Liver (tissue), 3 donors: Measurements from ENCODE around the gene ZFP64.

Experiments
- FOXA1 ChIP-seq: IDR thresholded peaks from 2 replicates; pipeline ENCODE4 v1.6.1; 2016; ENCODE audit warnings: antibody characterized with exemption
- GABPA ChIP-seq, 2 donors: IDR thresholded peaks in 1 of 2; conservative IDR thresholded peaks in 1 of 2; 2 replicates each; pipeline ENCODE4 v1.6.1; 2016; ENCODE audit warnings: antibody characterized with exemption in 2 of 2, mild to moderate bottlenecking in 1 of 2, moderate library complexity in 1 of 2
- HNF4A ChIP-seq, 2 donors: conservative IDR thresholded peaks; 2 replicates each; pipeline ENCODE4 v1.6.1; 2016; ENCODE audit warnings: antibody characterized with exemption in 2 of 2, mild to moderate bottlenecking in 2 of 2
- JUND ChIP-seq, 2 donors: IDR thresholded peaks; 2 replicates each; pipeline ENCODE4 v1.6.1; 2016; ENCODE audit warnings: antibody characterized with exemption in 2 of 2
- NR2F2 ChIP-seq: IDR thresholded peaks from 2 replicates; pipeline ENCODE4 v1.6.1; 2016; ENCODE audit warnings: antibody characterized with exemption
- RAD21 ChIP-seq, 2 donors: IDR thresholded peaks; 2 replicates each; pipeline ENCODE4 v1.6.1; 2016; ENCODE audit warnings: antibody characterized with exemption in 2 of 2, mild to moderate bottlenecking in 2 of 2
- SP1 ChIP-seq: IDR thresholded peaks from 2 replicates; pipeline ENCODE4 v1.6.1; 2018; ENCODE audit warnings: antibody characterized with exemption, mild to moderate bottlenecking
- TAF1 ChIP-seq: conservative IDR thresholded peaks from 2 replicates; pipeline ENCODE4 v1.6.1; 2016; ENCODE audit warnings: antibody characterized with exemption, mild to moderate bottlenecking
- YY1 ChIP-seq: IDR thresholded peaks from 2 replicates; pipeline ENCODE4 v1.6.1; 2016; ENCODE audit warnings: antibody characterized with exemption, mild to moderate bottlenecking
- ZBTB33 ChIP-seq: IDR thresholded peaks from 2 replicates; pipeline ENCODE4 v1.6.1; 2016; ENCODE audit warnings: antibody characterized with exemption
- TF ChIP-seq, protein P1 (sequence below): IDR thresholded peaks from 2 replicates; pipeline ENCODE4 v1.6.1; 2016; ENCODE audit warnings: antibody characterized with exemption, mild to moderate bottlenecking
- TF ChIP-seq, protein P2 (sequence below): fragments of 150-350 bp; IDR thresholded peaks from 2 replicates; pipeline ENCODE4 v1.5.1; 2017; ENCODE audit warnings: improper control_type of control experiment, low read depth, low read length; ENCODE audit not compliant: missing input control
- TF ChIP-seq, protein P3 (sequence below): IDR thresholded peaks from 2 replicates; pipeline ENCODE4 v1.6.1; 2016; ENCODE audit warnings: antibody characterized with exemption
- donor health status: healthy.
- donor health status: healthy.

GRCh38 chr20:52217689-52218395 is 26.3 kb upstream of the ZFP64 start:
- TF ChIP-seq SP1, result no peak
- TF ChIP-seq, protein P1, sequence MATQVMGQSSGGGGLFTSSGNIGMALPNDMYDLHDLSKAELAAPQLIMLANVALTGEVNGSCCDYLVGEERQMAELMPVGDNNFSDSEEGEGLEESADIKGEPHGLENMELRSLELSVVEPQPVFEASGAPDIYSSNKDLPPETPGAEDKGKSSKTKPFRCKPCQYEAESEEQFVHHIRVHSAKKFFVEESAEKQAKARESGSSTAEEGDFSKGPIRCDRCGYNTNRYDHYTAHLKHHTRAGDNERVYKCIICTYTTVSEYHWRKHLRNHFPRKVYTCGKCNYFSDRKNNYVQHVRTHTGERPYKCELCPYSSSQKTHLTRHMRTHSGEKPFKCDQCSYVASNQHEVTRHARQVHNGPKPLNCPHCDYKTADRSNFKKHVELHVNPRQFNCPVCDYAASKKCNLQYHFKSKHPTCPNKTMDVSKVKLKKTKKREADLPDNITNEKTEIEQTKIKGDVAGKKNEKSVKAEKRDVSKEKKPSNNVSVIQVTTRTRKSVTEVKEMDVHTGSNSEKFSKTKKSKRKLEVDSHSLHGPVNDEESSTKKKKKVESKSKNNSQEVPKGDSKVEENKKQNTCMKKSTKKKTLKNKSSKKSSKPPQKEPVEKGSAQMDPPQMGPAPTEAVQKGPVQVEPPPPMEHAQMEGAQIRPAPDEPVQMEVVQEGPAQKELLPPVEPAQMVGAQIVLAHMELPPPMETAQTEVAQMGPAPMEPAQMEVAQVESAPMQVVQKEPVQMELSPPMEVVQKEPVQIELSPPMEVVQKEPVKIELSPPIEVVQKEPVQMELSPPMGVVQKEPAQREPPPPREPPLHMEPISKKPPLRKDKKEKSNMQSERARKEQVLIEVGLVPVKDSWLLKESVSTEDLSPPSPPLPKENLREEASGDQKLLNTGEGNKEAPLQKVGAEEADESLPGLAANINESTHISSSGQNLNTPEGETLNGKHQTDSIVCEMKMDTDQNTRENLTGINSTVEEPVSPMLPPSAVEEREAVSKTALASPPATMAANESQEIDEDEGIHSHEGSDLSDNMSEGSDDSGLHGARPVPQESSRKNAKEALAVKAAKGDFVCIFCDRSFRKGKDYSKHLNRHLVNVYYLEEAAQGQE, result no peak
- TF ChIP-seq, protein P2, sequence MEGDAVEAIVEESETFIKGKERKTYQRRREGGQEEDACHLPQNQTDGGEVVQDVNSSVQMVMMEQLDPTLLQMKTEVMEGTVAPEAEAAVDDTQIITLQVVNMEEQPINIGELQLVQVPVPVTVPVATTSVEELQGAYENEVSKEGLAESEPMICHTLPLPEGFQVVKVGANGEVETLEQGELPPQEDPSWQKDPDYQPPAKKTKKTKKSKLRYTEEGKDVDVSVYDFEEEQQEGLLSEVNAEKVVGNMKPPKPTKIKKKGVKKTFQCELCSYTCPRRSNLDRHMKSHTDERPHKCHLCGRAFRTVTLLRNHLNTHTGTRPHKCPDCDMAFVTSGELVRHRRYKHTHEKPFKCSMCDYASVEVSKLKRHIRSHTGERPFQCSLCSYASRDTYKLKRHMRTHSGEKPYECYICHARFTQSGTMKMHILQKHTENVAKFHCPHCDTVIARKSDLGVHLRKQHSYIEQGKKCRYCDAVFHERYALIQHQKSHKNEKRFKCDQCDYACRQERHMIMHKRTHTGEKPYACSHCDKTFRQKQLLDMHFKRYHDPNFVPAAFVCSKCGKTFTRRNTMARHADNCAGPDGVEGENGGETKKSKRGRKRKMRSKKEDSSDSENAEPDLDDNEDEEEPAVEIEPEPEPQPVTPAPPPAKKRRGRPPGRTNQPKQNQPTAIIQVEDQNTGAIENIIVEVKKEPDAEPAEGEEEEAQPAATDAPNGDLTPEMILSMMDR, result no peak
- TF ChIP-seq YY1, result no peak
- no peak for TF ChIP-seq HNF4A (conservative IDR thresholded peaks at IDR 0.05)
- TF ChIP-seq, protein P3, sequence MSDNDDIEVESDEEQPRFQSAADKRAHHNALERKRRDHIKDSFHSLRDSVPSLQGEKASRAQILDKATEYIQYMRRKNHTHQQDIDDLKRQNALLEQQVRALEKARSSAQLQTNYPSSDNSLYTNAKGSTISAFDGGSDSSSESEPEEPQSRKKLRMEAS, result no peak
- no peak for TF ChIP-seq ZBTB33
- TF ChIP-seq TAF1, result no peak
- no peak for TF ChIP-seq RAD21 (IDR thresholded peaks at IDR 0.05)
- no peak for TF ChIP-seq FOXA1
- no peak for TF ChIP-seq GABPA (IDR thresholded peaks at IDR 0.05 in 1 of 2, conservative IDR thresholded peaks at IDR 0.05 in 1 of 2)
- TF ChIP-seq JUND (IDR thresholded peaks at IDR 0.05), result no peak
- no peak for TF ChIP-seq NR2F2
